SK-N-SH (cell line): ENCODE data around the gene DLG2. TPM values are rescaled to one million over a fixed set of nuclear protein-coding genes. Genes with fewer than 3 reads are reported as not detected.

Experiments used
- CTCF ChIA-PET: fragments of 300-600, 350-600 bp; formaldehyde crosslinking; extraction: SDS; loops from one replicate; lab custom pipeline; 2021; lab: Yijun Ruan, JAX
- POLR2A ChIA-PET: fragments of 350-600 bp; sonication (Branson Sonifier 250); formaldehyde crosslinking; extraction: SDS; loops from one replicate; lab custom pipeline; 2020; ENCODE audit warnings: antibody characterized with exemption, inconsistent platforms; lab: Yijun Ruan, JAX
- DNase-seq: peaks from one replicate; pipeline ENCODE4 v3.0.0; 2012
- H2AFZ ChIP-seq: fragments of 200-600 bp; sonication (generic); 2 replicates; pipeline ENCODE4 v1.8.1; 2016; ENCODE audit warnings: antibody characterized with exemption, mild to moderate bottlenecking, low read depth
- H3F3A ChIP-seq: fragments of 200-600 bp; sonication (generic); replicated peaks from 2 replicates; pipeline ENCODE3; 2016; ENCODE audit warnings: antibody characterized with exemption, mild to moderate bottlenecking; ENCODE audit not compliant: insufficient read depth
- H3K27ac ChIP-seq, 2 experiments: fragments of 200-500 bp in 1 of 2; fragments of 200-600 bp in 1 of 2; sonication (Bioruptor generic) in 1 of 2; sonication (generic), shearing (Covaris generic) in 1 of 2; 2 replicates each; pipeline versions ENCODE4 v1.5.1 to v1.6.1; 2014 to 2016; ENCODE audit warnings: low read depth in 2 of 2, inconsistent platforms in 1 of 2, low read length in 1 of 2, mild to moderate bottlenecking in 1 of 2, mixed read lengths in 1 of 2
- H3K27me3 ChIP-seq: fragments of 200-600 bp; sonication (generic), shearing (Covaris generic); 2 replicates; pipeline ENCODE4 v1.6.1; 2016; ENCODE audit warnings: mixed run types; ENCODE audit not compliant: insufficient read depth
- H3K36me3 ChIP-seq, 2 experiments: fragments of 200-500 bp in 1 of 2; fragments of 200-600 bp in 1 of 2; sonication (Bioruptor generic) in 1 of 2; sonication (generic) in 1 of 2; replicated peaks in 1 of 2; 2 replicates each; pipeline versions ENCODE3 to v1.5.1; 2014 to 2016; ENCODE audit warnings: low read length in 1 of 2, mild to moderate bottlenecking in 1 of 2; ENCODE audit not compliant: insufficient read depth in 2 of 2, control insufficient read depth in 1 of 2
- H3K4me1 ChIP-seq, 2 experiments: fragments of 200-500 bp in 1 of 2; fragments of 200-600 bp in 1 of 2; sonication (Bioruptor generic) in 1 of 2; sonication (generic), shearing (Covaris generic) in 1 of 2; 2 replicates each; pipeline versions ENCODE4 v1.5.1 to v1.6.1; 2014 to 2016; ENCODE audit warnings: low read depth in 1 of 2, low read length in 1 of 2, mixed run types in 1 of 2; ENCODE audit not compliant: insufficient read depth in 2 of 2, control insufficient read depth in 1 of 2
- H3K4me2 ChIP-seq: fragments of 200-600 bp; sonication (generic), shearing (Covaris generic); 2 replicates; pipeline ENCODE4 v1.6.1; 2017; ENCODE audit warnings: mixed run types
- H3K4me3 ChIP-seq, 2 experiments: fragments of 200-500 bp in 1 of 2; fragments of 200-600 bp in 1 of 2; sonication (Bioruptor generic) in 1 of 2; sonication (generic), shearing (Covaris generic) in 1 of 2; 2 replicates each; pipeline versions ENCODE4 v1.5.1 to v1.8.1; 2014 to 2016; ENCODE audit warnings: low read depth in 2 of 2, inconsistent platforms in 1 of 2, low read length in 1 of 2, mild to moderate bottlenecking in 1 of 2, mixed read lengths in 1 of 2, moderate library complexity in 1 of 2
- H3K79me2 ChIP-seq: fragments of 200-600 bp; sonication (generic); 2 replicates; pipeline ENCODE4 v1.8.1; 2017; ENCODE audit warnings: mild to moderate bottlenecking; ENCODE audit not compliant: insufficient read depth
- H3K9ac ChIP-seq: fragments of 200-600 bp; sonication (generic); 2 replicates; pipeline ENCODE4 v1.6.1; 2017; ENCODE audit warnings: mixed run types
- H3K9me2 ChIP-seq: fragments of 200-600 bp; sonication (generic); 2 replicates; pipeline ENCODE4 v1.6.1; 2017; ENCODE audit warnings: mixed run types
- H3K9me3 ChIP-seq: fragments of 200-600 bp; sonication (generic); 2 replicates; pipeline ENCODE4 v1.6.1; 2017; ENCODE audit warnings: mixed run types, mild to moderate bottlenecking, moderate library complexity
- H4K20me1 ChIP-seq: fragments of 200-600 bp; sonication (generic); 2 replicates; pipeline ENCODE4 v1.6.1; 2017; ENCODE audit warnings: mild to moderate bottlenecking, mixed run types; ENCODE audit not compliant: insufficient read depth
- CHD2 ChIP-seq: fragments of 150-350 bp; IDR thresholded peaks from 2 replicates; pipeline ENCODE4 v1.6.1; 2018; ENCODE audit warnings: low read length; ENCODE audit not compliant: partially characterized antibody
- FOXJ3 ChIP-seq: sonication (generic); formaldehyde crosslinking; IDR thresholded peaks from 2 replicates; pipeline ENCODE4 v1.5.1; 2020; ENCODE audit warnings: mild to moderate bottlenecking, missing genetic modification reagents
- GABPA ChIP-seq: IDR thresholded peaks from 2 replicates; pipeline ENCODE4 v1.4.0; 2012; ENCODE audit warnings: low read depth, mild to moderate bottlenecking
- GATA2 ChIP-seq: sonication (generic); formaldehyde crosslinking; IDR thresholded peaks from 2 replicates; pipeline ENCODE4 v1.5.0; 2020; ENCODE audit warnings: mild to moderate bottlenecking, missing genetic modification reagents
- IRF3 ChIP-seq: fragments of 150-350 bp; IDR thresholded peaks from 2 replicates; pipeline ENCODE4 v1.6.1; 2016; ENCODE audit warnings: mild to moderate bottlenecking, low read depth, low read length
- JUND ChIP-seq: IDR thresholded peaks from 2 replicates; pipeline ENCODE4 v1.4.0; 2012
- MAX ChIP-seq: IDR thresholded peaks from 2 replicates; pipeline ENCODE4 v1.4.0; 2012; ENCODE audit warnings: low read depth
- MEF2A ChIP-seq: IDR thresholded peaks from 2 replicates; pipeline ENCODE4 v1.4.0; 2012; ENCODE audit warnings: low read depth, borderline replicate concordance
- MXI1 ChIP-seq: IDR thresholded peaks from 2 replicates; pipeline ENCODE4 v1.6.1; 2012; ENCODE audit warnings: mild to moderate bottlenecking, low read depth, low read length, improper control_type of control experiment
- NFIC ChIP-seq: IDR thresholded peaks from 2 replicates; pipeline ENCODE4 v1.4.0; 2012; ENCODE audit warnings: borderline replicate concordance
- PBX3 ChIP-seq: IDR thresholded peaks from 2 replicates; pipeline ENCODE4; 2012
- POLR2AphosphoS5 ChIP-seq: IDR thresholded peaks from 2 replicates; pipeline ENCODE4 v1.6.1; 2012; ENCODE audit warnings: low read depth, low read length
- RAD21 ChIP-seq: IDR thresholded peaks from 2 replicates; pipeline ENCODE4 v1.6.1; 2012; ENCODE audit warnings: mild to moderate bottlenecking, low read length
- REST ChIP-seq: IDR thresholded peaks from 2 replicates; pipeline ENCODE4 v1.6.1; 2012; ENCODE audit warnings: mild to moderate bottlenecking, low read depth, low read length, moderate library complexity
- RFX5 ChIP-seq: IDR thresholded peaks from 2 replicates; pipeline ENCODE4 v1.6.1; 2012; ENCODE audit warnings: mild to moderate bottlenecking, improper control_type of control experiment, low read length
- RXRA ChIP-seq: IDR thresholded peaks from 2 replicates; pipeline ENCODE4 v1.4.0; 2012; ENCODE audit warnings: low read depth, mild to moderate bottlenecking, borderline replicate concordance
- SMC3 ChIP-seq: IDR thresholded peaks from 2 replicates; pipeline ENCODE4 v1.6.1; 2012; ENCODE audit warnings: low read depth, low read length, improper control_type of control experiment
- USF1 ChIP-seq: IDR thresholded peaks from 2 replicates; pipeline ENCODE4 v1.4.0; 2012; ENCODE audit warnings: low read depth, borderline replicate concordance
- USF2 ChIP-seq: fragments of 150-350 bp; IDR thresholded peaks from 2 replicates; pipeline ENCODE4 v1.6.1; 2017; ENCODE audit warnings: antibody characterized with exemption, low read length, low read depth, borderline replicate concordance
- ZBTB33 ChIP-seq: IDR thresholded peaks from 2 replicates; pipeline ENCODE4 v1.4.0; 2012; ENCODE audit warnings: low read depth, borderline replicate concordance
- WGBS: methylation state at CpG from one replicate; pipeline ENCODE4 v1.1.6; 2017; ENCODE audit warnings: low lambda C conversion rate; 5-methylcytosine and 5-hydroxymethylcytosine counted together
- polyA plus RNA-seq, 3 experiments: library from polyadenylated mRNA; depleted of rRNA; stranded (reverse); fragments of >200 nt; gene quantifications; 2 replicates each; pipeline ENCODE4 v1.2.3, GENCODE V29; 2012

The DLG2 gene
- polyA plus RNA-seq, 1 of the 3 experiments (the other 2 are of a cell fraction), result 0.21 TPM

- H4K20me1 ChIP-seq, result no peaks in the 10 kb centered on the region
- H3K4me1 ChIP-seq, result no peaks in the 10 kb centered on the region; a peak in 1 of 4 replicates
- H3K4me3 ChIP-seq, result no peak overlapping the region
- H3K27ac ChIP-seq, result no peak overlapping the region
- no peaks in the 10 kb centered on the region for H3K9me3 ChIP-seq
- no peaks in the 10 kb centered on the region for H3K79me2 ChIP-seq
- H3K9me2 ChIP-seq, result no peaks in the 10 kb centered on the region
- TF ChIP-seq MEF2A (no peak), POLR2AphosphoS5 (no peak), REST (no peak), JUND (no peak), NFIC (no peak), FOXJ3 (CRISPR knock-in tag) (no peak), SMC3 (no peak), PBX3 (no peak), RFX5 (no peak), GABPA (no peak), CHD2 (no peak), USF2 (no peak), ZBTB33 (no peak), MXI1 (no peak), MAX (no peak), USF1 (no peak), GATA2 (no peak), RXRA (no peak), RAD21 (no peak), IRF3 (no peak)
- H3K9ac ChIP-seq, result no peak overlapping the region
- POLR2A ChIA-PET, result no interaction called here
- no peaks in the 10 kb centered on the region for H3F3A ChIP-seq
- H3K27me3 ChIP-seq, result no peaks in the 10 kb centered on the region
- H3K4me2 ChIP-seq, result no peak overlapping the region
- 48% methylated on average over 5 of the region's 5 CpGs for WGBS
- H2AFZ ChIP-seq, result no peak overlapping the region
- no peak for DNase-seq
- CTCF ChIA-PET, result no interaction called here
- H3K36me3 ChIP-seq, result no peaks in the 10 kb centered on the region
These were observed 1717.3 kb downstream of the DLG2 start for GRCh38 chr11:83909579-83910534.
